ENCODE measurements around the gene NTMT1. TPM values are rescaled to one million over a fixed set of nuclear protein-coding genes. Genes with fewer than 3 reads are reported as not detected.

The NTMT1 gene
- total RNA-seq, 2 donors from 2014 or later = 39.6 to 49.1 TPM

- no peaks in the 10 kb centered on the region for H3K9me3 ChIP-seq (ENCODE audit: control insufficient read depth, low read length)
- H3K27ac ChIP-seq (ENCODE audit: low read depth, low read length) = no peak overlapping the region
- H3K9me3 Mint-ChIP-seq = no peaks in the 10 kb centered on the region
- H3K4me1 Mint-ChIP-seq = peaks cover 10% of the 10 kb centered on the region
- H3K27me3 ChIP-seq (ENCODE audit: control insufficient read depth, insufficient read depth, low read length, poor library complexity, severe bottlenecking) = no peaks in the 10 kb centered on the region
- H3K27ac Mint-ChIP-seq = no peak overlapping the region
- peaks cover 17% of the 10 kb centered on the region for H3K36me3 Mint-ChIP-seq (ENCODE audit: low read depth)
- 93 to 94% methylated on average over 14 to 25 of the region's 25 CpGs for WGBS, 2 experiments (ENCODE audit: insufficient coverage in 1 of 2, insufficient read length in 1 of 2)
- H3K4me3 Mint-ChIP-seq = peak overlapping the region; percentile 69
- H3K36me3 ChIP-seq (ENCODE audit: control insufficient read depth, insufficient read depth, low read length) = peaks cover 30% of the 10 kb centered on the region
- TF ChIP-seq, protein P1, sequence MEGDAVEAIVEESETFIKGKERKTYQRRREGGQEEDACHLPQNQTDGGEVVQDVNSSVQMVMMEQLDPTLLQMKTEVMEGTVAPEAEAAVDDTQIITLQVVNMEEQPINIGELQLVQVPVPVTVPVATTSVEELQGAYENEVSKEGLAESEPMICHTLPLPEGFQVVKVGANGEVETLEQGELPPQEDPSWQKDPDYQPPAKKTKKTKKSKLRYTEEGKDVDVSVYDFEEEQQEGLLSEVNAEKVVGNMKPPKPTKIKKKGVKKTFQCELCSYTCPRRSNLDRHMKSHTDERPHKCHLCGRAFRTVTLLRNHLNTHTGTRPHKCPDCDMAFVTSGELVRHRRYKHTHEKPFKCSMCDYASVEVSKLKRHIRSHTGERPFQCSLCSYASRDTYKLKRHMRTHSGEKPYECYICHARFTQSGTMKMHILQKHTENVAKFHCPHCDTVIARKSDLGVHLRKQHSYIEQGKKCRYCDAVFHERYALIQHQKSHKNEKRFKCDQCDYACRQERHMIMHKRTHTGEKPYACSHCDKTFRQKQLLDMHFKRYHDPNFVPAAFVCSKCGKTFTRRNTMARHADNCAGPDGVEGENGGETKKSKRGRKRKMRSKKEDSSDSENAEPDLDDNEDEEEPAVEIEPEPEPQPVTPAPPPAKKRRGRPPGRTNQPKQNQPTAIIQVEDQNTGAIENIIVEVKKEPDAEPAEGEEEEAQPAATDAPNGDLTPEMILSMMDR (conservative IDR thresholded peaks at IDR 0.05) = no peak
- peaks cover 6% of the 10 kb centered on the region for H3K4me1 ChIP-seq (ENCODE audit: control insufficient read depth, insufficient read depth, low read length)
- DNase-seq = no peak
- H3K9ac ChIP-seq (ENCODE audit: extremely low read depth, low read length, poor library complexity, severe bottlenecking) = peak overlapping the region; percentile 68
- no peaks in the 10 kb centered on the region for H3K27me3 Mint-ChIP-seq (ENCODE audit: insufficient read depth)
- H3K4me3 ChIP-seq (ENCODE audit: low read length) = peak overlapping the region; percentile 92
Measured at GRCh38 chr9:129640086-129640870, 14.3 kb downstream of the NTMT1 start.

- H3K4me3 Mint-ChIP-seq = peak overlapping the region; percentile 69
- H3K9me3 Mint-ChIP-seq = no peaks in the 10 kb centered on the region
- no peaks in the 10 kb centered on the region for H3K27me3 Mint-ChIP-seq (ENCODE audit: insufficient read depth)
- TF ChIP-seq, protein P1 (conservative IDR thresholded peaks at IDR 0.05) = no peak
- Histone ChIP-seq H3K9ac (ENCODE audit: extremely low read depth, low read length, poor library complexity, severe bottlenecking) (peak overlapping the region; percentile 68), H3K36me3 (ENCODE audit: control insufficient read depth, insufficient read depth, low read length) (peaks cover 24% of the 10 kb centered on the region), H3K4me3 (ENCODE audit: low read length) (peak overlapping the region; percentile 92), H3K4me1 (ENCODE audit: control insufficient read depth, insufficient read depth, low read length) (peaks cover 6% of the 10 kb centered on the region), H3K9me3 (ENCODE audit: control insufficient read depth, low read length) (no peaks in the 10 kb centered on the region), H3K27ac (ENCODE audit: low read depth, low read length) (peak overlapping the region; percentile 36), H3K27me3 (ENCODE audit: control insufficient read depth, insufficient read depth, low read length, poor library complexity, severe bottlenecking) (no peaks in the 10 kb centered on the region)
- peaks cover 12% of the 10 kb centered on the region for H3K36me3 Mint-ChIP-seq (ENCODE audit: low read depth)
- no peak for DNase-seq
- H3K4me1 Mint-ChIP-seq = peaks cover 10% of the 10 kb centered on the region
- WGBS, 2 experiments (ENCODE audit: insufficient coverage in 1 of 2, insufficient read length in 1 of 2) = 28 to 44% methylated on average over 14 to 44 of the region's 44 CpGs
- no peak overlapping the region for H3K27ac Mint-ChIP-seq
Measured at GRCh38 chr9:129640871-129641749, 15.1 kb downstream of the NTMT1 start.

DNA sequence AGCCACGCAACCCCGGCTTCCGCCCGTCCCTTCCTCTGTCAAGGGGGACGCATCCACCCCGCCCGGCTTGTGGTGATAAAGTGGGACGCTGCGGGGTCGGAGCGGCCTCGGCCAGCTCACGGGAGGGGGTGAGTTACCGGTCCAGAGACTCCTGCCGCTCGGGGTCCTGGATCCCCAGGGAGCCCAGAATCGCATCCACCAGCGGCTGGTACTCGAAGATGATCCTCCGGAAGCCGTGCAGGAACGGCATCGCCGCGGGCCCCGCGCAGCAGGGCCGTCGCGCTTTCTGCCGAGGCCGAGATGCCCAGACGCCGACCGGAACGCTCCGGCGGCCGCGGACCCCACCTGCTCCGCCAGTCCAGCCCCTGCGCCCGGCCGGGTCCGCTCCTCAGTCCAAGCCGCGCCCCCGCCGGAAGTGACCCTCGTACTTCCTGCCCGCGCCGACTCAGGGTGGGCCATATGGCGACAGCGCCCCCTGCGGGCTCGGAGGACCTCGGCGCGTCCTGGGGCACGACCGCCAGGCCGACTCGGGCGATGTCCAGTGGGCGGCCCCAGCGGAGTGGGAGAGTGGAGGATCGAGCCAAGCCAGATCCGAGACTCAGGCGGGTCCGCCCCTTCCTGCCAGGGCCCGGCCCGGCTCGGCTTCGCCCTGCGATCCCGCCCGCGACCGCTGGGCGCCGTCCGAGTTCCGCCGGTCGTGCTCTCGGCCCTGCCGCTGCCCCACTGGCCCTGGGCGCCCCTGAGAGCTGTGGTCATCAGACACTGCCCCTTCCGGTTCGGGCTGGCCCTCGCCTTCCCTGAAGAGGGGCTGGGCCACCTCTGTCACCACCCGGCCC lies 16.0 kb downstream of the NTMT1 start, which contains the start of gene ASB6:
Gene ASB6, minus strand, starts transcription at position 402 of the 836 bp plus-strand sequence. Its CDS starts 152 bp downstream, at position 250.
- Histone ChIP-seq H3K36me3 (ENCODE audit: control insufficient read depth, insufficient read depth, low read length) (peaks cover 24% of the 10 kb centered on the region), H3K4me3 (ENCODE audit: low read length) (peak within 1 kb of the TSS; percentile 92), H3K27me3 (ENCODE audit: control insufficient read depth, insufficient read depth, low read length, poor library complexity, severe bottlenecking) (no peaks in the 10 kb centered on the region), H3K27ac (ENCODE audit: low read depth, low read length) (peak within 1 kb of the TSS; percentile 44), H3K4me1 (ENCODE audit: control insufficient read depth, insufficient read depth, low read length) (peaks cover 6% of the 10 kb centered on the region), H3K9ac (ENCODE audit: extremely low read depth, low read length, poor library complexity, severe bottlenecking) (peak within 1 kb of the TSS; percentile 68), H3K9me3 (ENCODE audit: control insufficient read depth, low read length) (no peaks in the 10 kb centered on the region)
- Mint-ChIP-seq H3K27ac (peak within 1 kb of the TSS; percentile 89), H3K27me3 (ENCODE audit: insufficient read depth) (no peaks in the 10 kb centered on the region), H3K9me3 (no peaks in the 10 kb centered on the region), H3K4me1 (peaks cover 10% of the 10 kb centered on the region), H3K4me3 (peak within 1 kb of the TSS; percentile 69), H3K36me3 (ENCODE audit: low read depth) (peaks cover 12% of the 10 kb centered on the region)
- 0 to 1% methylated on average over 55 to 93 of the region's 93 CpGs for WGBS, 2 experiments (ENCODE audit: insufficient coverage in 1 of 2, insufficient read length in 1 of 2)
- peak; percentile 100 for DNase-seq
- TF ChIP-seq, protein P1 (conservative IDR thresholded peaks at IDR 0.05) = peak; percentile 100
